ENCODE results near the gene GREB1L.
A peak's percentile ranks its signal among the peaks of the same experiment; 100 is the strongest.

Gene GREB1L

GRCh38 chr18:21300035-21300907 lies 58.2 kb downstream of the GREB1L start:
- H3K4me3 ChIP-seq (ENCODE audit: low read depth, low read length) = no peak overlapping the region
- TF ChIP-seq CTCF (IDR thresholded peaks at IDR 0.05; ENCODE audit: control insufficient read depth, extremely low read depth, insufficient read depth) = no peak
- DNase-seq (ENCODE audit: low read depth) = no peak

GRCh38 chr18:21300908-21301200 lies 58.8 kb downstream of the GREB1L start:
- TF ChIP-seq CTCF (IDR thresholded peaks at IDR 0.05; ENCODE audit: control insufficient read depth, extremely low read depth, insufficient read depth) = no peak
- H3K4me3 ChIP-seq (ENCODE audit: low read depth, low read length) = no peak overlapping the region
- peak; percentile 13 for DNase-seq (ENCODE audit: low read depth)

GRCh38 chr18:21303445-21303844 lies 61.4 kb downstream of the GREB1L start:
- TF ChIP-seq CTCF (IDR thresholded peaks at IDR 0.05; ENCODE audit: control insufficient read depth, extremely low read depth, insufficient read depth) = no peak
- H3K4me3 ChIP-seq (ENCODE audit: low read depth, low read length) = no peak overlapping the region
- no peak for DNase-seq (ENCODE audit: low read depth)

GRCh38 chr18:21303895-21304294 lies 61.9 kb downstream of the GREB1L start:
- no peak for DNase-seq (ENCODE audit: low read depth)
- no peak overlapping the region for H3K4me3 ChIP-seq (ENCODE audit: low read depth, low read length)
- TF ChIP-seq CTCF (IDR thresholded peaks at IDR 0.05; ENCODE audit: control insufficient read depth, extremely low read depth, insufficient read depth) = no peak

GRCh38 chr18:21305621-21306020 lies 63.6 kb downstream of the GREB1L start:
- H3K4me3 ChIP-seq (ENCODE audit: low read depth, low read length) = no peak overlapping the region
- DNase-seq (ENCODE audit: low read depth) = no peak
- no peak for TF ChIP-seq CTCF (IDR thresholded peaks at IDR 0.05; ENCODE audit: control insufficient read depth, extremely low read depth, insufficient read depth)

GRCh38 chr18:21306368-21306767 lies 64.3 kb downstream of the GREB1L start:
- H3K4me3 ChIP-seq (ENCODE audit: low read depth, low read length) = no peak overlapping the region
- no peak for DNase-seq (ENCODE audit: low read depth)
- no peak for TF ChIP-seq CTCF (IDR thresholded peaks at IDR 0.05; ENCODE audit: control insufficient read depth, extremely low read depth, insufficient read depth)

GRCh38 chr18:21307578-21307977 lies 65.5 kb downstream of the GREB1L start:
- TF ChIP-seq CTCF (IDR thresholded peaks at IDR 0.05; ENCODE audit: control insufficient read depth, extremely low read depth, insufficient read depth) = no peak

More at GRCh38 chr18:21307578-21307977, 65.5 kb downstream of the GREB1L start:
- H3K4me3 ChIP-seq (ENCODE audit: low read depth, low read length) = no peak overlapping the region
- DNase-seq (ENCODE audit: low read depth) = no peak
